ENCODE measurements around the gene MARCHF2. TPM values are rescaled to one million over a fixed set of nuclear protein-coding genes. Genes with fewer than 3 reads are reported as not detected.

The MARCHF2 gene
- total and polyA plus RNA-seq, 8 donors = 8.8 to 22.6 (median 11.4) TPM

GRCh38 chr19:8468761-8469373 lies 55.8 kb downstream of the MARCHF2 start:
- no peaks in the 10 kb centered on the region for H3K9me3 ChIP-seq
- FAIRE-seq (no peak), ATAC-seq (no peak), DNase-seq (no peak)
- peaks cover 0 to 5% (median 0%) of the 10 kb centered on the region in 3 donors for H3K4me1 ChIP-seq
- intact Hi-C loops (cut with DNase I) = no loop called here
- WGBS, 2 donors = 86 to 92% methylated on average over 8 of the region's 8 CpGs
- H3K27me3 ChIP-seq = no peaks in the 10 kb centered on the region
- H3K27ac ChIP-seq = no peak overlapping the region
- no peak for TF ChIP-seq CTCF (IDR thresholded peaks at IDR 0.05)
- H3K36me3 ChIP-seq = peaks cover 0 to 89% (median 58%) of the 10 kb centered on the region in 3 donors
- H3K4me3 ChIP-seq = no peak overlapping the region

GRCh38 chr19:8469613-8470368 lies 56.7 kb downstream of the MARCHF2 start:
- Histone ChIP-seq H3K4me1 (peaks cover 0 to 5% (median 0%) of the 10 kb centered on the region in 3 donors), H3K27ac (no peak overlapping the region), H3K4me3 (no peak overlapping the region), H3K36me3 (peaks cover 2 to 84% (median 57%) of the 10 kb centered on the region in 3 donors), H3K27me3 (no peaks in the 10 kb centered on the region), H3K9me3 (no peaks in the 10 kb centered on the region)
- TF ChIP-seq CTCF (IDR thresholded peaks at IDR 0.05) = no peak
- FAIRE-seq = no peak
- intact Hi-C loops (cut with DNase I) = no loop called here
- WGBS, 2 donors = 88 to 93% methylated on average over 13 of the region's 13 CpGs
- ATAC-seq = peak in 2 of 4 donors; percentile 31 to 34
- peak in 1 of 6 donors; percentile 17 for DNase-seq

GRCh38 chr19:8473648-8474476 lies 60.8 kb downstream of the MARCHF2 start:
- 76 to 80% methylated on average over 6 of the region's 6 CpGs for WGBS, 2 donors
- no peak for TF ChIP-seq CTCF (IDR thresholded peaks at IDR 0.05)
- FAIRE-seq = no peak
- H3K9me3 ChIP-seq = no peaks in the 10 kb centered on the region
- DNase-seq = no peak
- intact Hi-C loops (cut with DNase I) = no loop called here
- peaks cover 0 to 5% (median 0%) of the 10 kb centered on the region in 3 donors for H3K4me1 ChIP-seq
- H3K27me3 ChIP-seq = no peaks in the 10 kb centered on the region
- peaks cover 4 to 61% (median 34%) of the 10 kb centered on the region in 3 donors for H3K36me3 ChIP-seq
- no peak overlapping the region for H3K27ac ChIP-seq
- H3K4me3 ChIP-seq = no peak overlapping the region
- peak in 1 of 4 donors; percentile 37 for ATAC-seq

GRCh38 chr19:8475005-8475404 lies 61.9 kb downstream of the MARCHF2 start:
- intact Hi-C loops (cut with DNase I) = no loop called here
- DNase-seq = no peak
- no peak overlapping the region for H3K4me3 ChIP-seq
- no peak for ATAC-seq
- H3K27ac ChIP-seq = no peak overlapping the region
- WGBS, 2 donors = 100% methylated on average over 1 of the region's 1 CpG
- peaks cover 0 to 5% (median 0%) of the 10 kb centered on the region in 3 donors for H3K4me1 ChIP-seq
- no peak for TF ChIP-seq CTCF (IDR thresholded peaks at IDR 0.05)
- no peaks in the 10 kb centered on the region for H3K27me3 ChIP-seq
- H3K9me3 ChIP-seq = no peaks in the 10 kb centered on the region
- peaks cover 4 to 49% (median 23%) of the 10 kb centered on the region in 3 donors for H3K36me3 ChIP-seq
- no peak for FAIRE-seq
